Measurements from ENCODE around the gene ZNF654. TPM values are rescaled to one million over a fixed set of nuclear protein-coding genes. Genes with fewer than 3 reads are reported as not detected.

Gene ZNF654
- polyA plus RNA-seq, 1 of the 3 experiments (the other 2 are of a cell fraction) = 1.6 TPM

DNA sequence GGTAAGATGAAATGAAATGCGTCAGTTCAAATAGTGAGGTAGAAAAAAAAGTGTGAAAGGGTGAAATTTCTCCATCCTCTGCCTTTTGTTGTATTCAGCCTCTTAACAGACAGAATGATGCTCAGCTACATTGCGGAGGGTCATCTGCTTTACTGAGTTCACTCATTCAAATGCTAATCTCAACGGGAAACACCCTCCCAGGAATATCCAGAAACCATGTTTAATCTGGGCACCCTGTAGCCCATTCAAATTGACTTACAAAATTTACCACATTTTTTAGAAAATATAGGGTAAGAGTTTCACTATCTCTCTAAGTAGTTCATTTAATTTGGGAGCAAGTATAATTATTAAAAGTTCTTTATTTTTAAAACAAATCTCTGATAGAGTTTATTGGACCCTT, 133.6 kb downstream of the ZNF654 start:
- H3K9ac ChIP-seq = no peak overlapping the region
- no peak overlapping the region for H2AFZ ChIP-seq (ENCODE audit: low read depth)
- no peaks in the 10 kb centered on the region for H3K36me3 ChIP-seq (replicated peaks in 1 of 2; ENCODE audit: control insufficient read depth in 1 of 2, insufficient read depth in 2 of 2, low read length in 1 of 2)
- no peaks in the 10 kb centered on the region for H3K79me2 ChIP-seq (ENCODE audit: insufficient read depth)
- WGBS (ENCODE audit: low lambda C conversion rate) = 4% methylated on average over 3 of the region's 3 CpGs
- H3K9me2 ChIP-seq = 0 out of 2 replicates have a peak, but pooled peaks cover 3% of the 10 kb centered on the region
- peaks cover 0 to 2% of the 10 kb centered on the region in 2 experiments; a peak in 2 of 4 replicates for H3K4me1 ChIP-seq (ENCODE audit: control insufficient read depth in 1 of 2, insufficient read depth in 2 of 2, low read depth in 1 of 2, low read length in 1 of 2)
- no peak overlapping the region for H3K4me3 ChIP-seq (ENCODE audit: low read depth in 2 of 2, low read length in 1 of 2)
- H3K4me2 ChIP-seq = no peak overlapping the region
- peaks cover 4% of the 10 kb centered on the region for H3F3A ChIP-seq (replicated peaks; ENCODE audit: insufficient read depth)
- no peaks in the 10 kb centered on the region for H3K9me3 ChIP-seq
- TF ChIP-seq RCOR1 (IDR thresholded peaks at IDR 0.05; ENCODE audit: low read length) = no peak
- no peak for TF ChIP-seq RAD21 (IDR thresholded peaks at IDR 0.05; ENCODE audit: low read length)
- TF ChIP-seq, protein P1, sequence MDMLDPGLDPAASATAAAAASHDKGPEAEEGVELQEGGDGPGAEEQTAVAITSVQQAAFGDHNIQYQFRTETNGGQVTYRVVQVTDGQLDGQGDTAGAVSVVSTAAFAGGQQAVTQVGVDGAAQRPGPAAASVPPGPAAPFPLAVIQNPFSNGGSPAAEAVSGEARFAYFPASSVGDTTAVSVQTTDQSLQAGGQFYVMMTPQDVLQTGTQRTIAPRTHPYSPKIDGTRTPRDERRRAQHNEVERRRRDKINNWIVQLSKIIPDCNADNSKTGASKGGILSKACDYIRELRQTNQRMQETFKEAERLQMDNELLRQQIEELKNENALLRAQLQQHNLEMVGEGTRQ (IDR thresholded peaks at IDR 0.05; ENCODE audit: borderline replicate concordance, low read depth, low read length) = no peak
- no peak overlapping the region for H3K27ac ChIP-seq (ENCODE audit: low read depth in 2 of 2, low read length in 1 of 2)
- no peaks in the 10 kb centered on the region for H4K20me1 ChIP-seq (ENCODE audit: insufficient read depth)
- DNase-seq = no peak
- POLR2A ChIA-PET = no interaction called here
- CTCF ChIA-PET = interaction anchor here (1.3 kb wide), 1 partner anchor 14 kb away, joined by 3 read pairs; no protein-coding TSS in a partner anchor
- H3K27me3 ChIP-seq (ENCODE audit: insufficient read depth) = no peaks in the 10 kb centered on the region

Other genes with a start within 250 kb of the ZNF654 start
- gene CGGBP1, start 250 bp upstream of the ZNF654 start, polyA plus RNA-seq (2012; rRNA removed) = 34.5 and 38.3 TPM in 2 replicates
- 4.5 and 5.4 TPM in 2 replicates for gene C3orf38, start 90.7 kb downstream of the ZNF654 start, polyA plus RNA-seq (2012; rRNA removed)

Measured in SK-N-SH (cell line).